ENCODE results near the gene ST14.
"Not testable (repeated sequence)": the region's sequence is repeated elsewhere in the genome, so short reads cannot be mapped to it uniquely, and the experiment has no call there.

The ST14 gene

DNA sequence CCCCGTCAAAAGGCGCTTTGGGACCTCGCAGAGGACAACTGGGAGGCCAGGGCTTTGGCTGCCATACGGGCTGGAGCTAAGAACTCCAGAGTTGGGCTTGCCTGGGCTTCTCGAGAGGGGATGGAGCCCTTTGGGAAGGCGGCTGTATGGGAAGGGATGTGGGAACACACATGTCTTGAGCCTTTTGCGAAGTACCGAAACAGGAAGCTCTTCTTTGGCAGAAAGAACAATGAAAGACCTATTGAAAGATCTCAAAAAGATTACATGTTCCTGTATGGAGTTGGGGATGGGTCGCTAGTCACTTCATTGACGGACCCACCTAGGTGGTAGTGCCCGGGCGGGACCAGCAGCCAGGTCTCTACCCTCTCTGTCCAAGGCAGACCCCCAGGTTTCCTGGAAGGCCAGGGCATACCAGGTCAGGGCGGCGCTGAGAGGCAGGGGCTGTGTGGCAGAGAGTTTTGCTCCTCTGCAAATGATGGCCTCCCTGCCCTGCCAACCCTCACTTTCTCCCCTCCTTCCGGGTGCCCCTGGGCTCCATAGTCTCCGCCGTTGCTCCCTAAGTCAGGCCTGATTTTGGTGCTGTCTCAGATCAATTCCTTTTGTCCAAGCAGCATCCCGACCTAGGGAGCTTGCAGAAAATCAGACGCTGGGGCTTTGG lies 1.0 kb downstream of the ST14 start:
- intact Hi-C loops (cut with DNase I), result no loop called here
- DNase-seq, result no peak

DNA sequence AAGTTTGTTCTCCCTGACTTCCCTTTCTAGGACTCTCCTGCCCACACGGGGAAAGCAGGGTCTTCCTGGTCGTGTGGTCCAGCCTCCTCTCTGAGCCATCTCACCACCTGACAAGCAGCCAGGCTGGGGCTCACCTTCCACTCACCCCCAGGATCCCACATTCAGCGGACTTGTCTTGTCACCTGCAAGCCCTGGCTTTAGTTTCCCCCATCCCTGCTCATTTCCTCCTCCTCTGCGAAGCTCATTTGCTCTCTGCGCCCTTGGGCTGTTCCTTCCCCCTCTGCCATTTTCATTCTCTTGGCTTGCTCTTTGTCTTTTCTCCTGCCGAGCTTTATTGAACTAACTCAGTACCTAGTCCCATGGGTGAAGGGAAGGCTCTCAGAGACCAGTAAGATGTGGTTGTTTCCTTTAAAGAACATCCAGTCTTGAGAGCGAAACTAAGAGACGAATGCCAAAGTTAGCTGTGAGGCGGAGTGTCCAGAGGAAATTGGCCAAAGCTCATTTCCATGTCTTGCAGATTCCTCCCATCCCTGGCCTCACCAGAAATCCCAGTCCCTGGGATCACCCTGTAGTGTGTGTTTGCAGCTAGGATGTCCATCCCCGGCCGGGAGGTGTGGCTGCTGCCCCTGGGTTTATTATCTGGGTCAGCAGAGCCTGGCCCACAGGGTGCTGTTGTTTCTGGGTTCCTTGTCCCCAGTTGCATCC lies 2.0 kb downstream of the ST14 start:
- DNase-seq, result no peak
- intact Hi-C loops (cut with DNase I), result no loop called here

DNA sequence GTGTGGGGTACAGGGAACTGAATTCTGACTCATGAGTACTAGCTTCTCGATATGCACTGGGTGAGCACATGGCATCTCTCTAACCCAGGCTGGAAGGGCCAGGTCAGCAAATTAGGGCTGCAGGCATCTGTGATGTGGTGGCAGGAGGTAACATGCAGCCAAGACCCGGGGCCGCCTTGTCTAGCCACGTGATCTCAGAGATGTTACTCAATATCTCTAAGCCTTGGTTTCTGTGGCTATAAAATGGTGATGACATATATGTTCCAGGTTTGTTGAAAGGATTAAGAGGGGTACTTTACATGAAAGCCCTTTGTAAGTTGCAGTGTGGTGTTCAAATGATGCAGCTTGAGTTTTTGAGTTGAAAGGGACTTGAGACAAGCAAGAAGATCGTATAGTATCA lies 3.2 kb downstream of the ST14 start:
- peak in 2 of 42 donors; percentile 33 to 48 for DNase-seq
- intact Hi-C loops (cut with DNase I), result no loop called here

DNA sequence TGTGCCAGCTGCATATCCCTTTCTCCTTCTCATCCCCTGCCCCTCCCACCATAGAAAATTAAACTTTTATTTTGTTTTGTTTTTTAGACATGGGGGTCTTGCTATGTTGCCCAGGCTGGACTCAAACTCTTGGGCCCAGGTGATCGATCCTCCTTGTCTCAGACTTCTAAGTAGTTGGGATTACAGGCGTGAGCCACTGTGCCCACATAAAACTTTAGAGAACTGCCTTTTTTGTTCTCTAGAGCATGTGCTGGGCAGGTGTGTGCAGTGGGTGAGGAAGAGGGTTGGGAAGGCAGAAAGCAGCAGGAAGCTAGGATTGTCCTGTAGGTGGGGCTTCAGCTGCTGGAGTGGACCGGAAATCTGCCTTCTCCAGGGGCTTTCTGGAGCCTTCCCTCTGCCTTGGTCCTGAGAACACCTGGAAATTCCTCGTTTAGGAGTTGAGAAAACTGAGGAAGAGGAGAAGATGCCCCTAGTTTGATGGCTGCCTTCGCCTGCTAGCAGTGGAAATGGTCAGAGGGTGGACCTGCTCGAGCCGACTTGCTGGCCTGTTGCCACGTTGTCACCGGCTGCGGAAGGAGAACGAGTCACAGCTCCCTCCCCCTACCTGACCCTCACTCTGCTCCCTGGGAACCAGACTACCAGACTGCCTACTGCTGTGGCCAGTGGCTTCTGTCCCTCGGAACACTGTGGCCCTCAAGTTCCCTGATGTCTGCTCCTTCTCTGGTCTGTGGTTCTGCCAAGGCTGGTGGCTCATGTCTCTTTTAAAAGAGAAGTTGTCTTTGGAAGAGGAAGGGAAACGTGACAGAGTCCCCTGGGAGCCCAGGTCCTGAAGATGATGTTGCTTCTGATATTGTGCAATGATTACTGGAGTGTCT lies 4.0 kb downstream of the ST14 start:
- intact Hi-C loops (cut with DNase I), result no loop called here
- peak in 1 of 42 donors; percentile 10 for DNase-seq

DNA sequence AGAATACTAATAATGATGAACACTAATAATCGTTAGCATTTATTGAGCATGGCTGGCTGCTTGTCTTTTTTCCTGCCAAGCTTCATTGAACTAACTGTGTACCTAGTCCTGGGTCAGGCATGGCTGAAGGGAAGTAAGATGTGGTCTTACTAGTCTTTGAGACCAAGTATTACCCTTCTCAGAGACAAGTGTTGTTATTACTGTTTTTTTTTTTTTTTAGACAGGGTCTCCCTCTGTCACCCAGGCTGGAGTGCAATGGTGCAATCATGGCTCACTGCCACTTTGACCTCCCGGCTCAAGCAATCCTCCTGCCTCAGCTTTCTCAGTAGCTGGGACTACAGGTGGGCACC lies 4.6 kb downstream of the ST14 start:
- intact Hi-C loops (cut with DNase I), result no loop called here
- no peak for DNase-seq

DNA sequence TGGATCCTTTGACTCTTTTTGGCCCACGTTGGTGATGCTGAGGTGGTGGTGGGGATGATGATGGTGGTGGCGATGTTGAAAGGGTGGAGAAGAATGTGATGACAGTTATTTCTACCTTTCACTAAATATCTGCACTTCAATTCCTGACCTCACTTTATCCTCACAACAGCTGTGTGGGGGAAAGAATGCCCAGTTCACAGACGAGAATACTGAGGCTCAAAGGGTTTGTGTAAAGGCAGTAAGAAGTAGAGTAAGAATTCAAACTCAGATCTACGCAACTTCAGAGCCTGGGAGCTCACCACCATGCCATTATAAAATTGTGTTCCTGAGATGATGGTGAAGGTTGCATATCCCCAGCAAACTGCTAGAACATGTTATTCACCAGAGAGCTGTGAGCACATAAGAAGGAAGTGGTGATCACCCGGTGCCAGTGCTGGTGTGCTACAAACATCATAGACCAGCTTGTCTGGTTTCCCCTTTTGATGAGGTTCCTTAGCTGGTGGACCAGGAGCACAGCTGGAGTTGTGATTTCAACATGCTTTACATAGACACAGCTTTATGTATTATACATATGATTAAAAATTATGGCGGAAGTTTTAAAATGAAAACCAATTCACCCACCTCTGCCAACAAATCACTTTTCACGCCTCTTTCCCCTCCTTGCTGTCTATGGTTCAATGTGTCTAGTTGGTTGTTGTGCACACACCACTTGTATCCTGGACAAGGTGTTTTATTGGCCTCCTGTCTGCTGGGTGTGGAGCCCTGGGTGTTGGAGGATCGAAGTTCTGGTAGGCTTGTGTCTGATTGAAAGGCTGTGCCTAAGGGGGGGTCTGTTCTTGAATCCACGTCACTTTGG lies 6.2 kb downstream of the ST14 start:
- intact Hi-C loops (cut with DNase I), result no loop called here
- DNase-seq, result no peak

DNA sequence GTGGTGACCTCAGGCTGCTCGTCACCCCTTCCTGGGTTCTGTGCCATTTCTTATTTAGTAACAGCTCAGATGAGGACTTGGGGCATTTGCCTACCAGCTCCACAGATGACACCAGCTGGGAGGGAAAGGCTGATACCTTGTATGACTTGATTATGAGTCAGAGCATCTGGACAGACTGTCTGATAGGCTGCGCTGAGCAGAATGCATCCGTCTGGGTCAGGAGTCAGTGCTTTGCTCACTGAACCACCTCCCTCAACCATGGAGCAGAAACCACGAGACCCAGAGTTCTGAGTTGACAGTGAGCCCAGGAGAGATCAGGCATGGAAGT lies 6.8 kb downstream of the ST14 start:
- no peak for DNase-seq
- intact Hi-C loops (cut with DNase I), result no loop called here

DNA sequence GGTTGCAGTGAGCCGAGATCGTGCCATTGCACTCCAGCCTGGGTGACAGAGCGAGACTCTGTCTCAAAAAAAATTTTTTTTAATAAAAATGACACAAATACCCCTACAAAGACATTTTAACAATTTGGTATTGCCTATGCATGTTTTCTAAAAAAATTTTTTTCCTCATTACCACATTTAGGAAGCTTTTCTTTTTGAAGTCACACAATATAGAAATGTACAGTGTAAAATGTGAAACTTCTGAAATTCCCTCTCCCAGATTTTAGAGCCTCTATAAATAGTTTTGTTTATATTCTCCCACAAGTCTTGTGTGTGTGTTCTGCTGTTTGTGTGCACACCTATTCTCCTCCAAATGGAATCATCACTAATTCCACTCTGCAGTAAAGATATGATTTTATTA lies 7.6 kb downstream of the ST14 start:
- intact Hi-C loops (cut with DNase I), result no loop called here

DNA sequence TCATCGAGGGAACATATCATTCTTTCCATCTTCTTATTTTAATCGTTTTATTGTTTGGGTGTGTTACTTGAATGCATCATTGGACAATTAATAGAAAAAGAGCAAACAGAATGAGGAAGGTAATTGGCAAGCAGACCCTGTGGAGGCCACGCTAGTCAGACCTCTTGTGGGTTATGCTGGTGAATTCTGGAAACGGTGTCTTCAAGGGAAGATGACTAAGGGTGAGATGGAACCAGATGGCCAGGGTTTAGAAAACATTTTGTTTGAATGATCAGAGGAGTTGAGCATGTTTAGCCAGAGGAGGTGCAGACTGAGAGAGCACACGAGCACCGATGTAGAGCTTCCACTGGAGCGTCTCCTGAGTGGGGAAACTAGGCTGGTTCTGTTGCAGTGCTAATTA lies 8.5 kb downstream of the ST14 start:
- no peak for DNase-seq
- intact Hi-C loops (cut with DNase I), result no loop called here

More for the DNA sequence above, 7.6 kb downstream of the ST14 start:
- DNase-seq, result no peak

DNA sequence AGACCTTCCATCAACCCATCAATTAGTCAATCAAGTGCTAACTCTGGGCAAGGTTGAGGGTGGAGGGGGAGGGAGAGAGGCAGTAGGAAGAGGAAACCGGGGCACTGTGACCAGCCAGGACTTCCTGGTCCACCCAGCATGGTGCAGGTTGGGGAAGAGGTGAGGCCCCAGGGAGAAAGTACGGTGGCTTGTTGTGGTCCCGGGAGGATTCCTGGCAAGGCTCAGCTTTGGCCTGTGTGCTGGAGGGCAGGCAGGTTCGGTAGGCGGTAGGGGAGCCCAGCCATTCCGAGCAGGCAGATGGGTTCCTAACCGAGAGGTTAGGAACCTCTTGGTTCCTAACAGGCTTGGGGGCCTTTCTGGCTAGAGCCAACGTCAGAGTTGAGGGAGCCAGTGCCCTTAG lies 10.8 kb downstream of the ST14 start:
- no peak for DNase-seq
- intact Hi-C loops (cut with DNase I), result no loop called here

DNA sequence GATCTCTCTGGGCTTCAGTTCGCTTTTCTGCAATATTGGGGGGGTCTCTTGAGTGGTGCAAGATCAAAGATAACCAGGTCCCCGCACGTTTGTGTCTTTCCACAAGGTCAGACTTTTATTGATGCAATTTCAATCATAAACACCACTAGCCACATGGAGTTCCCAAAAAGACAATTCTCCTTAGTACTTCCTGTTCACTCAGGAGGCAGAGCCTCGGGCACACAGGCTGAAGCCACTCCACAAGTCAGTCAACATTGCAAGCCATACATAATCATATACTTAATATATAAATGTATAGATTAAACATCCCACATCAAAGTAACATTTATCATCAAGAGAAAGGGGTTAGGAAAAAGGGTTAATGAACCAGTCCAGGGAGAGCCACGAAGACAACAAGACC lies 12.0 kb downstream of the ST14 start:
- no peak for DNase-seq
- intact Hi-C loops (cut with DNase I), result no loop called here

DNA sequence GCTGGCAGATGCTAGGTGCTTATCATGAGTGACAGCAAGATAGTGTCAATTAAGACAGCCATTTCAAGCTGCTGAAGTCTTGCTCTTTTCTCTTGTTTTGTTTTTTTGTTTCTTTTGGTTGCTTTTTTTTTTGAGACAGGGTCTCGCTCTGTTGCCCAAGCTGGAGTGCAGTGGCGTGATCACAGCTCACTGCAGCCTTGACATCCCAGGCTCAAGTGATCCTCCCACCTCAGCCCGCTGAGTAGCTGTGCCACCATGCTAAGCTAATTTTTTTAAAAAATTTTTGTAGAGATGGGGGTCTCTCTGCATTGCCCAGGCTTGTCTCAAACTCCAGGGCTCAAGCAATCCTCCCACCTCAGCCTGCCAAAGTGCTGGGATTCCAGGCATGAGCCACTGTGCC lies 12.4 kb downstream of the ST14 start:
- intact Hi-C loops (cut with DNase I), result not testable (repeated sequence)

DNA sequence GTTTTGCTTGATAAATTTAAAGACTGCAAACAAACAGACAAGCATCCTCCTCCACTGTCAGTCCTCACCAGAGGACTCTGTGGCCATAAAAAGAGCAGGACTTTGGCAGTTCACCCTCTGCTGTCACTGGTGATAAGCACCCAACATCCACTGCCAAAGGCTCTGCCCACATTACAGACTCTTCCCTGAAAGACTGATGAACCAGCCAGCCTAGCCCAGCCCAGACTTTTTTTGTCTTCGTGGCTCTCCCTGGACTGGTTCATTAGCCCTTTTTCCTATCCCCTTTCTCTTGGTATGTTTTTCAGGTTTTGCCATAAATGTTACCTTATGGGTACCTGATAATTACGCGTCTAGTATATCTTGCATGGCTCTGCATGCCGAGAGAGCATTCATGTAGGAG lies 15.1 kb downstream of the ST14 start:
- DNase-seq, result no peak

More for the DNA sequence above, 12.4 kb downstream of the ST14 start:
- DNase-seq, result not testable (repeated sequence)

DNA sequence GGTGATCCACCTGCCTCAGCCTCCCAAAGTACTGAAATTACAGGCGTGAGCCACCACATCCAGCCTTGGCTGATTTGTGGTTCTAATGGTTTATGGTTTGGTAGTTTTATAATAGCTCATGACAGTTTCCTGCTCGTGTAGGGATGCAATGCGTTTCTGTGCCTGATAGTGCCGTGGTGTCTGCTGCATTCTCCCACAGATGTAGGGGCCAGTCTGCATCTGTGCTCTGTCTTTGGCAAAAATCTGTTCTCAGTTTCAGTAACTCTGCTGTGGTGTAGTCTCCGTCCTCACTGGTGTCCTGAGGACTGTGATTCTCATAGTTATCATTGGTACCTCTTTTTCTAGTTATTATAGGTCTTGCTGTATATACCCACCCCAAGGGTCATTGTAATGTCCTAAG lies 16.3 kb downstream of the ST14 start:
- intact Hi-C loops (cut with DNase I), result no loop called here
- DNase-seq, result no peak

More for the DNA sequence above, 15.1 kb downstream of the ST14 start:
- intact Hi-C loops (cut with DNase I), result no loop called here

DNA sequence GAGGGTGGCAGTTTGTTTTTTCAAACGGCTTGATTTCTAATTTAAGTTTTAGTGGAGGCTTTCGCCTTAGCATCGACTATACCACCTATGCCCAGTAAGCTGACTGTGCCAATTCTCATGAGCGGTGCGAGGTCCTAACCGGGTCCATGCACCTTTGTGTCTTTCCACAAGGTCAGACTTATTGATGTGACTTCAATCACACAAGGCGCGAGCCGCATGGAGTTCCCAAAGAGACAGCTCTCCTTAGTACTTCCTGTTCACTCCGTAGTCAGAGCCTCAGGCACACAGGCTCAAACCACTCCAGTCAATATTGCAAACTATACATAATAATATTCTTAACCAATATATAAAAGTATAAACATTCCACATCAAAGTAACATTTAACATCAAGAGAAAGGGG lies 18.2 kb downstream of the ST14 start:
- no peak for DNase-seq
- intact Hi-C loops (cut with DNase I), result no loop called here

DNA sequence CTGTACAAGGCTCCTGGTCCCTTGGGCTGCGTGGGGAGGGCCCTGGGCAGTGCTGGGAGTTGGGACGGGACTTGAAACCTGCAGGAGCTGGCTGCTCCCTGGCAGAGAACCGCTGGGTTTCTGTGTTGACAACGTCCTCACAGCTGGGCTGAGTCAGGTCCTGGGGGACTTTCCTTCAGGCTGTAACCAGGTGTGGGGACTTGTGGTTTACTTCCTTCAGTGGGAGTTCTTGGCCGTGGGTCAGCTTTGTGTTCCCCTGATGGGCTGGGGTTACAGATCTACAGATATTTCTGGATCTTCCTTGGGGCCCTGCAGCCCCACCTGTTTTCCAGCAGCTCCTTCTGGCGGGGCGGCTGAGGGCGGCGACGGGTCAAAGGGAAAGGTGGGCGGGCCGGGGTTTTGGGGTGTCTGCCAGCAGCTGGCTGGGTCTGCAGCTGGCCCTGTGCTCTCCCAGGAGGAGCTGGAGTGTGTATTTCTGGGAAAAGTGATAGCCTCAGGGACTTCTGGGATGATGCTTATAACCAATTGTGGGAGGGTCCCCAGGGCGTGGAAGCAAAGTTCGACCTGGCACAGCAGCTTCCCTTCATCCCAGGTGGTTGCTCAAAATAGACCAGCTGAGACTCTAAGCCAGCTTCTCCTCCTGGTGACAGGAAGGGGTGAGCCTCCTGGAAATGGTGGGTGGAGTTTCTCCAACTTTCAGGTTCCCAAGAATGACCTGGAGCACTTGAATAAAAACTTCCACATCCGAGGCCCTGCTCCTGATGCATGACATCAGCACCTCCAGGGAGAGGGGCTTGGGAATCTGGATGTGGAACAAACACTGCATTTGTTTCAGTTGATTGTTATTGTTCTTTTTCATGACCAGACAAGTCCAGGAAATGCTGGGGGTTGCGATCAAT lies 19.1 kb downstream of the ST14 start:
- intact Hi-C loops (cut with DNase I), result no loop called here
- DNase-seq, result no peak

DNA sequence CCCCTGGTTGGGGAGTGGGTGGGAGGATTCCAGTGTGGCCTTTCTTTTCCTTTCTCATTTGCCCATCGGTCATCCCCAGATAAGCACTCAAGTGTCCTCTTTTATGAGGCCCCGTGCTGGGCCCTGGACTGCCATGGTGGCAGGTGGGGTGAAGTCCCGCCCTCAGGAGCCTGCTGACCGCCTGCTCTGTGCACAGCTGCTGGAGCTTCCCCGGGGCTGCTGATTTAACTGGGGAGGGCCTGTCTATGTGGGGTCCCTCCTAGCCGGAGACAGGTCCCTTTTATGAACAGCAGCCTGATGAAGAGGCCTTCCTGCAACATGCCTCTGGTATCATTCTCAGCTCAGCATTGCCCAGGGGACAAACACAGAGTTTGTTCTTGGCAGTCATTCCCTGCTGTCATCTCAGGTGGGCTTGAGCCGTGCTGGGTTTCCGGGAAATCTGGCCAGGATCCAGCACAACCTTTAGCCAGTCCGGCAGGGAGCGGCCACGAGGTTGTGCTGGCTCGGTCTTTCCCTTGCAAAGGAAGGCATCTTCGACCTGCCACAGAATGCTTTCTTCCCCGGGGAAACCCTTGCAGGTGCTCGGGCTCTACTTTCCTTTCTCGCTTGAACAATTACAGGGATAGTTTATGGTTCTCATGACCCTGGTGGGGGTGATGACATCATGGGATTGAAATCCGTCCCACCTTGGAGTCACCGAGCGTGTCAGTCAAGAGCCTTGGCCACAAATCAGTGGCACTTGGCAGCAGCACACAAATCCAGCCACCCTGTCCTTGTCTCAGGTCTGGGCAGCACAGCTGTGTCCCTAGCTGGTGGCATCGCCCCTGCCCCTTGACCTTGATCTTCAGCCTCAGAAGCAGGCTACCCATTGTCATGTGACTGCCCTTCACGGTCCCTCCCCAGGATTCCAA lies 20.1 kb downstream of the ST14 start:
- DNase-seq, result no peak
- intact Hi-C loops (cut with DNase I), result no loop called here
